DOHH2 (cell line): Measurements from ENCODE around the gene CDHR1.
A peak's percentile ranks its signal among the peaks of the same experiment; 100 is the strongest.

Experiments
- H3F3A ChIP-seq: fragments of 200-600 bp; sonication (generic), shearing (Covaris generic); 2 replicates; pipeline ENCODE4 v1.6.0; 2016; ENCODE audit warnings: antibody characterized with exemption, mild to moderate bottlenecking; ENCODE audit not compliant: control insufficient read depth, insufficient read depth
- H3K27ac ChIP-seq: fragments of 200-600 bp; sonication (generic); 2 replicates; pipeline ENCODE4 v1.5.1; 2014; ENCODE audit warnings: low read depth, mild to moderate bottlenecking, low read length, moderate library complexity
- H3K27me3 ChIP-seq: fragments of 200-600 bp; sonication (generic); 2 replicates; pipeline ENCODE4 v1.6.1; 2014; ENCODE audit warnings: mild to moderate bottlenecking, low read length, mixed read lengths; ENCODE audit not compliant: control insufficient read depth
- H3K36me3 ChIP-seq: fragments of 200-600 bp; sonication (generic); 2 replicates; pipeline ENCODE4 v1.6.1; 2014; ENCODE audit warnings: mild to moderate bottlenecking, low read length, moderate library complexity, mixed read lengths; ENCODE audit not compliant: control insufficient read depth
- H3K4me1 ChIP-seq: fragments of 200-600 bp; sonication (generic); 2 replicates; pipeline ENCODE4 v1.6.1; 2014; ENCODE audit warnings: mild to moderate bottlenecking, low read length, mixed read lengths; ENCODE audit not compliant: control insufficient read depth
- H3K4me2 ChIP-seq: fragments of 200-600 bp; sonication (generic); 2 replicates; pipeline ENCODE4 v1.6.0; 2014; ENCODE audit warnings: mild to moderate bottlenecking, low read length, moderate library complexity
- H3K4me3 ChIP-seq: fragments of 200-600 bp; sonication (generic); 2 replicates; pipeline ENCODE4 v1.5.1; 2014; ENCODE audit warnings: mild to moderate bottlenecking, low read length, mixed read lengths
- H3K79me2 ChIP-seq: fragments of 200-600 bp; sonication (generic); 2 replicates; pipeline ENCODE4 v1.6.1; 2014; ENCODE audit warnings: mild to moderate bottlenecking, low read length, mixed read lengths; ENCODE audit not compliant: control insufficient read depth
- H3K9me2 ChIP-seq: fragments of 200-600 bp; sonication (generic); replicated peaks from 2 replicates; pipeline ENCODE4 v1.6.1; 2014; ENCODE audit warnings: mild to moderate bottlenecking, low read length, mixed read lengths; ENCODE audit not compliant: control insufficient read depth
- H3K9me3 ChIP-seq: fragments of 200-600 bp; sonication (generic); 2 replicates; pipeline ENCODE4 v1.6.1; 2014; ENCODE audit warnings: antibody characterized with exemption, low read length, mixed read lengths; ENCODE audit not compliant: control insufficient read depth, insufficient read depth
- H4K20me1 ChIP-seq: fragments of 200-600 bp; sonication (generic); 2 replicates; pipeline ENCODE4 v1.6.0; 2014; ENCODE audit warnings: low read depth, mild to moderate bottlenecking, antibody characterized with exemption, low read length, moderate library complexity; ENCODE audit not compliant: control insufficient read depth, insufficient read depth
- CTCF ChIP-seq: fragments of 200-600 bp; sonication (generic); IDR thresholded peaks from one replicate; pipeline ENCODE4 v1.5.1; 2014; ENCODE audit warnings: antibody characterized with exemption, mild to moderate bottlenecking, low read depth, low read length; ENCODE audit not compliant: poor library complexity, severe bottlenecking
- EZH2phosphoT487 ChIP-seq: fragments of 200-600 bp; sonication (generic); IDR thresholded peaks from 2 replicates; pipeline ENCODE4 v1.6.1; 2017; ENCODE audit warnings: borderline replicate concordance, mild to moderate bottlenecking, antibody characterized with exemption, low read length, moderate library complexity, mixed read lengths

CDHR1 gene

GRCh38 chr10:84175436-84175835 lies 18.9 kb upstream of the CDHR1 start:
- Histone ChIP-seq H3K36me3 (no peaks in the 10 kb centered on the region; the same call in 1 of the 2 replicates), H3K79me2 (peaks cover 11% of the 10 kb centered on the region), H3K9me3 (no peaks in the 10 kb centered on the region), H4K20me1 (no peaks in the 10 kb centered on the region), H3K27me3 (no peaks in the 10 kb centered on the region), H3K9me2 (no peaks in the 10 kb centered on the region), H3K4me2 (no peak overlapping the region), H3F3A (peaks cover 5% of the 10 kb centered on the region; the same call in 1 of the 2 replicates), H3K4me1 (peaks cover 57% of the 10 kb centered on the region), H3K4me3 (no peak overlapping the region), H3K27ac (no peak overlapping the region)
- no peak for TF ChIP-seq EZH2phosphoT487
- TF ChIP-seq CTCF = no peak

GRCh38 chr10:84176351-84176750 lies 18.0 kb upstream of the CDHR1 start:
- no peaks in the 10 kb centered on the region for H3K9me3 ChIP-seq
- no peaks in the 10 kb centered on the region for H4K20me1 ChIP-seq
- H3K9me2 ChIP-seq = no peaks in the 10 kb centered on the region
- TF ChIP-seq CTCF (no peak), EZH2phosphoT487 (no peak)
- H3F3A ChIP-seq = peaks cover 5% of the 10 kb centered on the region; the same call in 1 of the 2 replicates
- no peak overlapping the region for H3K4me2 ChIP-seq
- no peak overlapping the region for H3K27ac ChIP-seq
- H3K27me3 ChIP-seq = no peaks in the 10 kb centered on the region
- no peak overlapping the region for H3K4me3 ChIP-seq
- peaks cover 55% of the 10 kb centered on the region for H3K4me1 ChIP-seq
- no peaks in the 10 kb centered on the region; the same call in 1 of the 2 replicates for H3K36me3 ChIP-seq
- H3K79me2 ChIP-seq = peaks cover 2% of the 10 kb centered on the region

- Histone ChIP-seq H3K4me2 (peak overlapping the region; percentile 87; the same call in 1 of the 2 replicates), H3K4me3 (no peak overlapping the region), H3K9me2 (no peaks in the 10 kb centered on the region), H3K4me1 (peaks cover 49% of the 10 kb centered on the region), H3K79me2 (no peaks in the 10 kb centered on the region), H3K27me3 (no peaks in the 10 kb centered on the region), H3F3A (peaks cover 5% of the 10 kb centered on the region; the same call in 1 of the 2 replicates), H4K20me1 (no peaks in the 10 kb centered on the region), H3K36me3 (no peaks in the 10 kb centered on the region), H3K27ac (no peak overlapping the region), H3K9me3 (no peaks in the 10 kb centered on the region)
- TF ChIP-seq EZH2phosphoT487 (no peak), CTCF (no peak)
Measured at GRCh38 chr10:84176836-84177474, 17.4 kb upstream of the CDHR1 start.
